Measurements from ENCODE around the gene ITIH2. TPM values are rescaled to one million over a fixed set of nuclear protein-coding genes. Genes with fewer than 3 reads are reported as not detected.

The ITIH2 gene
- total RNA-seq, 6 experiments from 2014 or later: not detected

DNA sequence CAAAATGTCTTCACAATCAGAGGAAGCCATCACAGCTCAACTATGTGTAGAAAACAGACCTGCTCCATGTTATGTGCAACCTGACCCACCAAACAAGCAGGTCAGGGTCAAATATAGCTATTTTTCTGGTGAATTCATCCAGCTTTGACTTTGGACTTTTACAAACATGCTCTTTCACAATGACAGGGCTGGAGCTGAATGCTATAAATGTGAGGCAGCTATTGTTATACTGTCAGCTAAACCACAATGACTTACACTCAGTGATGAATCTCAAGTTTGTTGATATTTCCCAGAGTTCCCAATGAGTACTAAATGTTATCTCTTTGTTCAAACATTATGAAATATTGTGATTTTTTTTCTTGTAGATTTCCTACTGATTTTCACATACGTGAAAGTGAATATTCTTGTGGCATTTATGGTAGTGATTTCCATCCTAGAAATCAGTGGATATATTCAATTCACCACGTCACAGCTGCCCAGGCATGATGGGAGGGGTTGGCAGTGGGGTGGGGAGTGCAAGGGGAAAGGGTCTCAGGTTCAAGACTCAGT lies 2.5 kb upstream of the ITIH2 start:
- Mint-ChIP-seq H3K27me3 (ENCODE audit: insufficient read depth) (peaks cover 2% of the 10 kb centered on the region; the same call in 1 of the 2 replicates), H3K27ac (no peak overlapping the region), H3K4me3 (no peak overlapping the region), H3K9me3 (no peaks in the 10 kb centered on the region), H3K36me3 (ENCODE audit: low read depth) (no peaks in the 10 kb centered on the region), H3K4me1 (ENCODE audit: low read depth) (no peaks in the 10 kb centered on the region)
- TF ChIP-seq, protein P1, sequence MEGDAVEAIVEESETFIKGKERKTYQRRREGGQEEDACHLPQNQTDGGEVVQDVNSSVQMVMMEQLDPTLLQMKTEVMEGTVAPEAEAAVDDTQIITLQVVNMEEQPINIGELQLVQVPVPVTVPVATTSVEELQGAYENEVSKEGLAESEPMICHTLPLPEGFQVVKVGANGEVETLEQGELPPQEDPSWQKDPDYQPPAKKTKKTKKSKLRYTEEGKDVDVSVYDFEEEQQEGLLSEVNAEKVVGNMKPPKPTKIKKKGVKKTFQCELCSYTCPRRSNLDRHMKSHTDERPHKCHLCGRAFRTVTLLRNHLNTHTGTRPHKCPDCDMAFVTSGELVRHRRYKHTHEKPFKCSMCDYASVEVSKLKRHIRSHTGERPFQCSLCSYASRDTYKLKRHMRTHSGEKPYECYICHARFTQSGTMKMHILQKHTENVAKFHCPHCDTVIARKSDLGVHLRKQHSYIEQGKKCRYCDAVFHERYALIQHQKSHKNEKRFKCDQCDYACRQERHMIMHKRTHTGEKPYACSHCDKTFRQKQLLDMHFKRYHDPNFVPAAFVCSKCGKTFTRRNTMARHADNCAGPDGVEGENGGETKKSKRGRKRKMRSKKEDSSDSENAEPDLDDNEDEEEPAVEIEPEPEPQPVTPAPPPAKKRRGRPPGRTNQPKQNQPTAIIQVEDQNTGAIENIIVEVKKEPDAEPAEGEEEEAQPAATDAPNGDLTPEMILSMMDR (IDR thresholded peaks at IDR 0.05): no peak
- no peak for DNase-seq

DNA sequence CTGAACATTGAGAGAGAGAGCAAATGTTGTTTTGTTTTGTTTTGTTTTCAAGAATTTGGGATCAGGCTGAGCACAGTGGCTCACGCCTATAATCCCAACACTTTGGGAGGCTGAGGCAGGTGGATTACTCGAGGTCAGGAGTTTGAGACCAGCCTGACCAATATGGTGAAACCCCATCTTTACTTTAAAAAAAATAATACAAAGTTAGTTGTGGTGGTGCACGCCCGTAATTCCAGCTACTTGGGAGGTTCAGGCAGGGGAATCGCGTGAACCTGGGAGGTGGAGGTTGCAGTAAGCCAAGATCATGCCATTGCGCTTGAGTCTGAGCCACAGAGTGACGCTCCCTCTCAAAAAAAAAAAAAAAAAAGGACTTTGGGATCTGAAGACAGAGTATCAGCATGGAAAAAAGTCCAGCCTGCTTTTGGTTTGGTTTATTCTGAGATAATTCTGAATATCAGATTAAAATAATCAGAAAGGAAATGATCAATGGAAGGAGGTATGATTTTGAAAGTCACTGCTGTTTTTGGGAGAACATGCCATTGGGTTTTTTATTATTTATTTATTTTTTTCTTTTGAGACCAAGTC lies 1.9 kb upstream of the ITIH2 start:
- peaks cover 2% of the 10 kb centered on the region; the same call in 1 of the 2 replicates for H3K27me3 Mint-ChIP-seq (ENCODE audit: insufficient read depth)
- no peaks in the 10 kb centered on the region for H3K36me3 Mint-ChIP-seq (ENCODE audit: low read depth)
- H3K9me3 Mint-ChIP-seq: no peaks in the 10 kb centered on the region

DNA sequence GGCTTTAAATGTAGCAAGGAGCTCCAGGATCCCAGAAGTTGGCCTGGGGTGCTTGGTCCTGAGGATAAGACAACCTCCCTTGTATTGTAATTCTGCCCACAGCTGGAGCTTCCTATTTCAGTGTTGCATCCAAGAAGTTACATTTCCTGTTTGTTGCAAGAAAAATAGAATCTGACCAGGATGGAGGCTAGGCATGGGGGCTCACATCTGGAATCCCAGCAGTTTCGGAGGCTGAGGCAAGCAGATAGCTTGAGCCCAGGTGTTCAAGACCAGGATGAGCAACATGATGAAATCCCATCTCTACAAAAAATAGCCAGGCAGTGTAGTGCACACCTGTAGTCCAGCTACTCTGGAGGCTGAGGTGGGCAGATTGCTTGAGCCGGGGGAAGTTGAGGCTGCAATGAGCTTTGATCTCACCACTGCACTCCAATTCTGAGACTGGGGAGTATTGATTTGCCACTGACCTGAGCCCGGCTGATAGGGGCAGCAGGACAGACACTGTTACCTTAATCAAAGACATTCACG lies 766 bp upstream of the ITIH2 start:
- no peaks in the 10 kb centered on the region for H3K36me3 Mint-ChIP-seq (ENCODE audit: low read depth)
- H3K4me1 Mint-ChIP-seq (ENCODE audit: low read depth): no peaks in the 10 kb centered on the region
- no peak overlapping the region for H3K27ac Mint-ChIP-seq
- peaks cover 2% of the 10 kb centered on the region; the same call in 1 of the 2 replicates for H3K27me3 Mint-ChIP-seq (ENCODE audit: insufficient read depth)
- no peaks in the 10 kb centered on the region for H3K9me3 Mint-ChIP-seq
- H3K4me3 Mint-ChIP-seq: no peak overlapping the region
- TF ChIP-seq, protein P1 (IDR thresholded peaks at IDR 0.05): no peak
- DNase-seq: no peak

More for the DNA sequence above, 1.9 kb upstream of the ITIH2 start:
- TF ChIP-seq, protein P1 (IDR thresholded peaks at IDR 0.05): no peak
- H3K4me1 Mint-ChIP-seq (ENCODE audit: low read depth): no peaks in the 10 kb centered on the region
- DNase-seq: no peak
- H3K4me3 Mint-ChIP-seq: no peak overlapping the region
- no peak overlapping the region for H3K27ac Mint-ChIP-seq

DNA sequence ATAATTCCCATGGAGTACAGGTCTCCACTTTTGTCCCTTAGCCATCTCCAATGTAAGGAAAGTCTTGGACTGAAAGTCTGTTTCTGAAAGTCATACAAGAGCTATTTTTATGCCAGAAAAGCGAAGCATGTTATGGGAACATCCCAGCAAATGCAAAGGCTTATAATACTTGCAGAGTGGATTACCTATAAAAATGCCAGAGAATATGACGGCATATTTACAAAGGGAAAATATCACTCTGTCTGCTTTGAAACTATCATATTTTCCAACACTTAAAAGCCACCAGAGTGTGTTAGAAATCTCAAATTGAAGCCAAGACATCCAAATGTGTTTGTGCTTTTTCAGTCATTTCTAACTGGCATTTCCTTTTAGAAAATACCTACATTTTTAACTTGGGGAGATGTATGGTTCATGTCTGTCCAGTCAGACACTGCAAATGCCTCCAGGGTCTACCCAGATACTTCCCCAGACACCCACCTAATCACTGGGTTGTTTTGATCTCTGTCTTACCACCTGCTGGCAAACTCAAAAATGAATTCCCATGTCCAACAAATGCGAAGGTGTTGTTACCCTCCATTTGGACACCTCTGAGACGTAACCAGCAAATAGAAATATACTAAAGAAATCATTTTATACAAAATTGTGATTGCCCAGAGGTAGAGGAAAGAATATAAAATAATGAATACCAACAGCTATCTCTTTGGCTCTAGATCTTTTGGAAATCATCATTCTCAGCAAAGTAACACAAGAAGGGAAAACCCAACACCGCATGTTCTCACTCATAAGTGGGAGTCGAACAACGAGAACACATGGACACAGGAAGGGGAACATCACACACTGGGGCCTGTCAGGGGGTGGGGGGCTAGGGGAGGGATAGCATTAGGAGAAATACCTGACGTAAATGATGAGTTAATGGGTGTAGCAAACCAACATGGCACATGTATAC lies 1.2 kb downstream of the ITIH2 start:
- Mint-ChIP-seq H3K9me3 (no peaks in the 10 kb centered on the region), H3K4me3 (no peak overlapping the region), H3K27me3 (ENCODE audit: insufficient read depth) (peaks cover 2% of the 10 kb centered on the region; the same call in 1 of the 2 replicates), H3K27ac (no peak overlapping the region), H3K36me3 (ENCODE audit: low read depth) (no peaks in the 10 kb centered on the region), H3K4me1 (ENCODE audit: low read depth) (no peaks in the 10 kb centered on the region)
- DNase-seq: no peak
- TF ChIP-seq, protein P1 (IDR thresholded peaks at IDR 0.05): no peak

DNA sequence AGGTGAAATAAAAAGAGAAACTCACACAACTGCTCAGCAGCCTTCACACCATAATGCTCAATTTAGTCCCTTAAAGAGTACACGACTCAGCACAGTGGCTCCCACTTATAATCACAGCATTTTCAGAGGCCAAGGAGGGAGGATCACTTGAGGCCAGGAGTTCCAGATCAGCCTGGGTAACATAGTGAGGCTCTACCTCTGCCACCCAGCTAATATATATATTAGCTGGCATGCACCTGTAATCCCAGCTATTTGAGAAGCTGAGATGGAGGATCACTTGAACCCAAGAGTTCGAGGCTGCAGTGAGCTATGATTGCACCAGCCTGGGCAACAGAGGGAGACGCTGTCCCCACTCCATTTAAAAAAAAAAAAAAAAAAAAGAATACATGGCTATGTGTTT lies 2.2 kb downstream of the ITIH2 start:
- DNase-seq: no peak
- Mint-ChIP-seq H3K4me3 (no peak overlapping the region), H3K27ac (no peak overlapping the region), H3K36me3 (ENCODE audit: low read depth) (no peaks in the 10 kb centered on the region), H3K9me3 (no peaks in the 10 kb centered on the region), H3K4me1 (ENCODE audit: low read depth) (no peaks in the 10 kb centered on the region), H3K27me3 (ENCODE audit: insufficient read depth) (no peaks in the 10 kb centered on the region; the same call in 1 of the 2 replicates)
- TF ChIP-seq, protein P1 (IDR thresholded peaks at IDR 0.05): no peak

All from HFFc6 (cell line).